Measurements from ENCODE around the gene PAX7.

Gene PAX7

DNA sequence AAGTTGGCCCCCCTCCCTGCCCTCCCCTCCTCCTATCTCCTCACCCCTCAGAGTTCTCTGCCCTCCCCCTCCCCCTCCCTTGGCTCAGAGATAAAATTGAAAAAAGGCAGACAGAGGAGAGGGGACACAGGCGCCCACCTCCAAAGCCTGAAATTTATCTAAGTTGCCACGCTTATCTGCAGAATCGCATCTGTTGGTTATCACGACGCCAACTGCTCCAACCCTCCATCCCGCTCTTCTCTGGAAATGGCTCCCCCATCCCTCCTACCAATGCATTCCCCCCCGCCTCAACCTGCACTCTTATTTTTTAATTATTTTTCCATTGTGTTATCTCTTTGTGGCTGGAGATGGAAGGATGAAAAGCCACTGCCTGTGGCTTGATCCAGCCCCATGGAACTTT lies 138.5 kb downstream of the PAX7 start:
- no peak for DNase-seq

- no peak for DNase-seq
These were observed 140.2 kb downstream of the PAX7 start for GRCh38 chr1:18770799-18771198.

DNA sequence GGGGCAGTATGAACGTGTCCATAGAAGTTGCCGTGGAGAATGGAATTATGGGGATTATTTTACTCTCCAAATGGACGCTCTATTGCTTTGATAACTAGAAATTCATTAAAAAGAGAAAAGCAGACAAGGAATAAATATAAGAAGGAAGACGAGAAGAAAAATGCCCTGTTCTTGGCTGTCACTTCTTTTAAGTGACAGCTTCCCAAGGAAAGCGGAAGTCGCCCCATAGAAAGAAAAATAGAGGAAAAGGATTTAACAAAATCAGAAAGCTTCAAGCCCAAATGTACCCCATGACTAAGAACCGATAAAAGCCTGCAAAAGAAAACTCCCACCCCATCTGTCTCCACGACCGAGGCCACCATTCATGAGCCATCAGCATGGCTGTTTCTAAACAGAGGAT lies 143.1 kb downstream of the PAX7 start:
- DNase-seq, result no peak

DNA sequence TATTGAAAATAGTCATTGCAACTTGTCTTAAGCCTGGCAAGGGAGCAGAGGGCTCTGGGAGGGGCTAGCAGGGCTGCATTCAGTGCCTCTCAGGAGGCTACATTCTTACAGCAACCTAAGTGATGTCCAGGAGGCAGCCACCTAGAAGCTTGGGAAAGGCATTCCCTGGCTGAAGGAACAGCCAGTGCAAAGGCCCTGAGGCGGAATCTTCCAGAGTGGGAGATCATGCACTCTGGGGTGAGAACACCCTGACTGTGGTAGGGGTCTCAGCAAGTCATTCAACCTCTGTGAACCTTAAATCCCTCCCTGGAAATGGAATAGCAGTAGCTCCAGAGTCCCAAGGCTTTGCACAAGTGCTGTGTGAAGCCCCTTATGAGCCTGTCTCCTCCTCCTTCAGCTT lies 144.7 kb downstream of the PAX7 start:
- no peak for DNase-seq

- DNase-seq, result no peak
These were observed 146.1 kb downstream of the PAX7 start for GRCh38 chr1:18776777-18777176.

GRCh38 chr1:18778437-18778836 lies 147.8 kb downstream of the PAX7 start:
- DNase-seq, result no peak

- no peak for DNase-seq
These were observed 150.4 kb downstream of the PAX7 start for GRCh38 chr1:18781031-18781430.

GRCh38 chr1:18783705-18784481 lies 153.2 kb downstream of the PAX7 start:
- DNase-seq, result no peak

DNA sequence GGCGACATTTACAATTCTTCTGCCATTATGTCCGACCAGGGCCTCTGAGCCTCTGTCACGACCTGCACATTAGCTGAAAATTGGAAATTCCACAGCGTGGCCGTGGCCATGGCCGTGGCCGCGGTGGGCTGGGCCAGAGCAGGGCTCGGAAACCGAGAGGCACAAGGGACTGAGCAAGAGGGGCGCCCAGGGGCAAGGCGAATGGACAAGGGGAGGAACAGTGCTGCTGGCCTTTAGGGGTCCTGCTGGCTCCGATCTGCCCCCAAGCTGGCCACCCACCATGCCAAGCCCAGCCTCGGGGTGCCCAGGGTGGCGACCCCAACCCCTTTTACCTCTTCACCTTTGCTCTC lies 153.8 kb downstream of the PAX7 start:
- DNase-seq, result no peak

DNA sequence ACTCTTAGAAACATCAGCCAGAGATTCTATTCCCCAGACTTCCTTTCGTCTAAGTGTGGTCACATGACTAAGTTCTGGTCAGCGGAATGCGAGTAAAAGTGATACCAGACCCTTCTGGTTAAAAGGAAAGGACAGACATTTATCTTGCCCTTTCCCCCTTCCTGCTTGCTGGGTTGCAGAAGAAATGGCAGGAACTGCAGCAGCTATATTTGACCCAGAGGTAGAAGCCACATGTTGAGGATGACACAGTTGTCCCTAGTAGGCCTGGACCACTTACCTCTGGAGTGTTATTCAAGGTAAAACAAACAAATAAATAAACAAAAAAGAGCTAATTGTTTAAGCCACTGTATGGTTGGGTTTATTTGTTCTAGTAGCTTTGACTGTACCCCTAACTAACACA lies 155.5 kb downstream of the PAX7 start:
- no peak for DNase-seq

GRCh38 chr1:18787825-18788385 lies 157.3 kb downstream of the PAX7 start:
- DNase-seq, result no peak

GRCh38 chr1:18789246-18789645 lies 158.6 kb downstream of the PAX7 start:
- DNase-seq, result no peak

GRCh38 chr1:18792747-18793146 lies 162.1 kb downstream of the PAX7 start:
- DNase-seq, result no peak

DNA sequence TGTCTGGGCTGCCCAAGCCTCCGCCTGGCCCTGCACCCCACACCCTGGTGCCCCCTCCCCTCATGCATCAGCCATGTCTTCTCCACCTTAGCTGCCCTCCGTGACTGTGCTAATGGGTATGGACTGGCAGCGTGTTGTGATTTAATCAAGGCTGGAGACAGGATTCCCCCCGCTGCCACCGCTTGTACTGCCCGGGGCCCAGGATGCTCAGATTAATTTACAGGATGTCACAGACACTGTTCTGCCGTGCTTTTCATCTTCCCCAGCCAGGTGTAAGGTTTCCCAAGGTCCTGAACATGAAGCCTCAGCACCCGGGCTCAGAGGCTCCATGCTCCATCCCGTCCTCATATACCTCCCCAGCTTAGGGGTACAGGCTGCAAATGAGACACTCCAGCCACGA lies 162.5 kb downstream of the PAX7 start:
- DNase-seq, result no peak

GRCh38 chr1:18794051-18794450 lies 163.4 kb downstream of the PAX7 start:
- DNase-seq, result no peak

- no peak for DNase-seq
These were observed 163.9 kb downstream of the PAX7 start for GRCh38 chr1:18794561-18794960.

- no peak for DNase-seq
These were observed 164.5 kb downstream of the PAX7 start for GRCh38 chr1:18795002-18795689.

DNA sequence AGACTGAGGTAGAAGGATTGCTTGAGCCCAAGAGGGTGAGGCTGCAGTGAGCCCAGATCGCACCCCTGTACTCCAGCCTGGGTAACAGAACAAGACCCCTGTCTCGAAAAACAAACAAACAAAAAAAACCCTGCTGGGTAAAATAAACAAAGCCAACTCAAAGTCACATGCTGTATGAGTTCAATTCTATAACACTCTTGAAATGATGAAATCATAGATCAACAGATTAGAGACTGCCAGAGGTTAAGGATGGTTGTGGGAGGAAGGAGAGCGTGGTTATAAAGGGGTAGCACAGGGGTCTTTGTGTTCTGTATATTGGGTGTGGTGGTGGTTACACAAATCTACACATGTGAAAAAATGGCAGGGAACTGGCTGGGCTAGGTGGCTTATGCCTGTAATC lies 166.3 kb downstream of the PAX7 start:
- DNase-seq, result no peak

Data from NCI-H446 treated with DMSO at 0.1 percent for 48 hours (cell line).